Left renal cortex interstitium (tissue), 4 donors: Measurements from ENCODE around the gene CAMKV. TPM values are rescaled to one million over a fixed set of nuclear protein-coding genes. Genes with fewer than 3 reads are reported as not detected.
"Not testable (repeated sequence)": the region's sequence is repeated elsewhere in the genome, so short reads cannot be mapped to it uniquely, and the experiment has no call there.

ENCODE experiments used
- DNase-seq, 4 donors: peaks; one replicate each; pipeline ENCODE4 v3.0.0-alpha.2; 2013; ENCODE audit warnings: low read depth in 4 of 4, low spot score in 2 of 4, missing footprints in 1 of 4
- polyA plus RNA-seq, 4 donors: library from polyadenylated mRNA; unstranded; fragments of 120-200 nt; gene quantifications; one replicate each; pipeline ENCODE4 v1.2.1, GENCODE V29; 2013; ENCODE audit not compliant: insufficient read length in 4 of 4

Gene CAMKV
- polyA plus RNA-seq, 4 donors = 0.08 to 0.43 (median 0.17) TPM

- peak; percentile 84 to 93 (median 88) for DNase-seq
Measured at GRCh38 chr3:49856181-49857005, 13.3 kb downstream of the CAMKV start, which contains the start of gene TRAIP. Gene TRAIP (minus strand): TSS chr3:49856564. CDS start chr3:49856453, 111 bp downstream.

DNA sequence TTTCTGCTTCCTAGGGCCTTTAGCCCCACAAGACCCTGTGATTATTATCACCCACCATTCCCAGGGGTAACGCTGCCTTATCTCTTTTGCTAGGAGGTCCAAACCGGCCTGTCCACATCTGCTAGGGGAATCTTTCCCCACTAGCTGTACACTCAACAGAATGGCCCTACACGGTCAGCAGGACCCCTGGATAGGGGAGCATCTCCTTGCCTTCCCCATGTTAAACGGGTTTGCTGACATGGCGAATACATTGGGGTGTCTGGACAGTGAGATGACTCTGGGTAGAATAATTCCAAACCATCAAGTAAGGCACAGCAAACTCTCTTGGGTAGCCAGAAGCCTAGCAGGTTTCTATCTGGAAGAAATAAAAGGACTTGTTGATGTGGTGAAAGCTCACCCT lies 14.0 kb downstream of the CAMKV start:
- DNase-seq = no peak

GRCh38 chr3:49845694-49846093 lies 24.0 kb downstream of the CAMKV start:
- DNase-seq = no peak

DNA sequence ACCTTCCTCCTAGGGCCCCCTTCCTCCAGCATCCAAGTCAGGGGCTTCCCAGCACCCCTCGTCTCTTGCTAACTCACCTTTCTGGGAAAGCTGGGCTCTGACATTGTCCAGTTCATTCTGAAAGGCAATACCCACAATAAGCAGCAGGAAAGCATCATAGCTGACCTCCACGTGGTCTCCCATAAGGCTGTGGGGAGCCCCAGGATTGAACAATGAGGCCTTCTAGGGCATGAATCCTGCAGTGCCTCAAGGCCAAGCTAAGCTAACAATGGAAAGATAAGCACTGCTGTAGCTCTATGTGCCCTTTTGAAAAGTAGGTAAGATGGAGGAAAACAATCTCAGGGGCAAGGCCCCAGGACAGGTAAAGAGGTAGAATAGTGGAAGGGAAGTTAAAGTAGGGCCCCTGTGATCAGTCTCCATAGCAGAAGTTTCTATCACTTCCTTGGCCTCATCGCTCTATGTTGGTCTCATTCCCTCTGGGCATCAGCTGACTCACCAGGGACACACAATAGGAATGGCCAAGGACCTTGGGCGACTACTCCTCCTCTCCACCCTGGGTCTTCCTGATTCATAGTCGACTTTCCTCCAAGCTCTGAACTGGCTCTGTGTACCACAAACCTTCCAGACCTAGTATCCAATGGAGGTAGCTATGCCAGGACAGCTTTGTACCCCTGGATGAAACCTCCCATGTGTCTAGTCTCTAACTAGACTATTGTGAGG lies 25.1 kb downstream of the CAMKV start:
- no peak for DNase-seq

DNA sequence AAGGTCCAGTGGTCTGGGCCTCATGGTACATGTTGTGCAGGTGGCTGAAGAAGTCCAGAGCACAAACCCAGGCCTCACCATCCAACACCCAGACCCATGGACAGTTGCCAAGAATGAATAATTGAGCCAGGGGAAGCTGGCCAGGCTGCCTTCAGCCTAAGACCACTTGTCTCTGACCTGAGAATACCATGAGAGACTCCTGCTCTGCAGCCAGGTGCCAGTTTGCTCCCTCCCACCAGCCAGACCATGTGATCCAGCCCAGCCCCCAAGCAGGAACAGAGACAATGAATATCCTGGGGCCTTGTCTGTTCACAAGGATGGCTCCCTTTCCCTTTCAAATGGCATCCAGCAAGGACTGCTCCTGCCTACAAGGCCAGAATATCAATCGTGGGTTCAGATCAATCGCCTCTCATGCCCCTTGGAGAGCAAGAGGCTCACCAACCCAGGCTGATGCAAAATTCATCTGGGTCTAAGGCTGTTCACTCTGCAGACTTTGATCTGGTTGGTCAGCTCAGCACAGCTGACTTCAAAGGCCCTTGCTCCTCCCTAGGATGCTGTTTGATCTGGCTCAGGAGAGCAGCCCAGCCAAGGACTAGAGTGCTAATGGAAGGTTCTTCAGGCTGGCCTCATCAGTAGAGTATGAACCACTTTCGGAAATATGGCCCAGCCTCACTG lies 26.7 kb downstream of the CAMKV start:
- DNase-seq = no peak

- DNase-seq = no peak
Measured at GRCh38 chr3:49841806-49842205, 27.9 kb downstream of the CAMKV start.

GRCh38 chr3:49841126-49841696 lies 28.5 kb downstream of the CAMKV start:
- DNase-seq = no peak

- DNase-seq = no peak
Measured at GRCh38 chr3:49840388-49840787, 29.3 kb downstream of the CAMKV start.

DNA sequence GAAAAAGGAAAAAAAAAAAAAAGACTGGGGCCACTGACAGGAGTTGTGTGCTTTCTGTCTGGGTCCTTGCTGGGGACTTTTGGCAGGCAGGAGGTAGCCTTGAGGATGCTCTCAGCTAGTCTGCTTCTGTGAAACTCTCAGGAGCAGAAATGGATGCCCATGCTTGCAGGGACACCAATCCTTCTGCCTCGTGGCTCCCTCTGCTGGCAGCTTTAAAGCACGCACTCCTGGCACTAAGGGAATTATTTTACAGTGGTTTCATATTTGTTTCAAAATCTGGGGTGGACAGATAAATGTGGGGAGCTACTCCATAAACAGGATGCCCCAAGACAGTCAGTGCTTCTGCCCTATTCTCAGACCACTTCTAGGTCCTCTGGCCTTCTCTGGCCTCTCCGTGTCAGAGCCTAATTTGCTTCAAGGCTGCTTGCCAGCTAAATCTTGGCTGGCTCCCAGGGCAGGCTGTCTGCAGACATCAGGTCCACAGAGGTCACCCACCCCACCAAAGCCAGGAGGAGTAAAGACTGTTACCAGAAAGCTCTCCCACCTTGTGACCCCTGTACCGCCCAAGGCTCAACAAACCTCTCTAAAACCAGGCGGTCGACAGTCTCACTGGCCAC lies 30.4 kb downstream of the CAMKV start:
- DNase-seq = peak in 3 of 4 donors; percentile 50 to 73 (median 65)

DNA sequence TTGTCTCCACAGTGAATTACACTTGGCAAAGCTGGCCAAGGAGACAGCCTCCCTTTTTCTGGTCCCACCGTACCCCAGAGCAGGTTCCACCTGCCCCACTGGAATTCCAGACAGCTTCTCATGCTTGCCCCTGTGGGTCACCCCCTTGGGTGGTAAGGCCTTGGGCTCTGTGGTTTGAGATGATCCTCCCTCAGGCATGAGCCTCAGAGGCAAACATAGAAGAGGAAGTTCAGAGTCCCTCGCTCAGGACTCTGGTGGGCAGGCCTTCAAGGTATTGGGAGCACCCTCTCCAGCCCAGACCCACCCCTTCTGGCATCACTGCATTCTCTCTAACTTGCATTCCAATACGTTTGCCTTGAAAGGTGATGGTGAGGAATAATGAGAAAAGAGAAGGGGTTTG lies 38.4 kb downstream of the CAMKV start:
- DNase-seq = no peak

GRCh38 chr3:49826016-49826415 lies 43.7 kb downstream of the CAMKV start:
- no peak for DNase-seq

DNA sequence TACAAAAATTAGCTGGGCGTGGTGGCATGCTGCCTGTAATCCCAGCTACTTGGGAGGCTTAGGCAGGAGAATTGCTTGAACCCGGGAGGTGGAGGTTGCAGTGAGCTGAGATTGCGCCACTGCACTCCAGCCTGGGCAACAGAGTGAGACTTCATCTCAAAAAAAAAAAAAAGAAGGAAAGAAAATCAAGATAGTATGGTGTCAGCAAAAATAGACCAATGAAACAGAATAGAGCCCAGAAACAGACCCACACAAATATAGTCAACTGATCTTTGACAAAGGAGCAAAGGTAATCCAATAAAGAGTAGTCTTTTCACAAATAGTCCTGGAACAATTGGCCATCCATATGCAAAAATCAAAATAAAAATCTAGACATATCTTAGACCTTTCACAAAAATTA lies 46.6 kb downstream of the CAMKV start:
- DNase-seq = not testable (repeated sequence)

DNA sequence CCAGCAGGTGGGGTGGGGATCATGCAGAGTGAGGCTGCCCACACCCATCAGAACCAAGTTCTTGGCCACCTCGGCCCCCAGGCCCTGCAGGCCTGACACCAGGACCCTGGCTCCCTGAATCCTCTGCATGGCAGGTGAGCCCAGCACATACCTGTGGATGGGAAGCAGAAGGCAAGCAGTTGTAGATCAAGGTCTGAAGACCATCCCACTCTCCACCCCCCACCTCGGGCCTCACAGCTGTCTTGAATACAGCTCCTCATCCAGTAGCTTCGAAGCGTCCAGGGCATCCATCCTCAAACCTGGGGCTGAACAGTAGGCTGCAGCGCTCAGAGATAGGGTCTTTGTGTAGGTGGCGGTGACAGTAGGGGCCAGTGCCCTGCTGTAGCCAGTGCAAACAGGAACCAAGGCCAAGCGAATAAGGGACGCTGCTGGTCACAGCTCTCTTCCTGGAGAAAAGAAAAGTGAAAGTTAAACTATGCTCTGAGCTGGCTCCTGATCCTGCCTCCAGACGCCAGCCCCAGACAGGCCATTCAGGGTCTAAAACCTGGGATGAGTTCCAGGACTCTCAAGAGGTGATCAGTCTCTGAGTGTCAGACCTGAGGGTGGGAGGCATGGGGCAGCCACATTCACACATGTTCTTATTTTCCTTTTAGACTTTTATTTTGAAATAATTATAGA lies 56.1 kb downstream of the CAMKV start, which contains the start of gene UBA7:
Gene UBA7 (minus strand): TSS at position 457 of the 678 bp plus-strand sequence. CDS start 166 bp downstream, at position 291.
- no peak for DNase-seq

DNA sequence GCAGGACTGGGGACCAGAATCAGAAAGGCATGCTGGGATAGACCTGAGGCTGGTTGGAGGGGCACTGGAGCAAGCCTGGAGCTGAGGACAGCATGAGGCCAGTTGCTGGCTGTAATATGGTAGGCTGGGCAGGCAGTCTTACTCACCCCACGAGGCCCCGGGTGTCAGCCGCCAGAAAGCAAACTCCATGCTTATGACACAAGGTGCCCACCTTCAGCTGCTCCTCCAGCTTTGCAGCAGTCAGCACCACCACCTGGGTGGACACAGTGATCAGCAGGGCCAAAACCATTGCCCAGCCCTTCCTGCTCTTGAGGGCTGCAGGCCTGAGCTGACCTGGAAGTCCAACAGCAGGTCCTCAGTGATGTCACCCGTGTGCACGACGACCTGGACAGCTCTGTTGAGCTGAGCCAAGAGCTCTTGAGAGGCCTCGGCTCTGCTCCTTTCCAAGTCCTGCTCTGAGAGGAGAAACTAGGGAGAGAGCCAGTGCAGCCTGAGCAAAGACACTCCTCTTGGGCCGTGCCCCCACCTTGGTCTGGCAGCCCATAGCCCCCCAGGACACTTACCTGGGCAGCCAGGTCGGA lies 56.7 kb downstream of the CAMKV start:
- no peak for DNase-seq

Other genes starting within 250 kb of the CAMKV start
- gene APEH, start 195.6 kb downstream of the CAMKV start, polyA plus RNA-seq = 100 to 1,000 TPM; 136 to 159 (median 151) TPM
- 100 to 1,000 TPM; 107 to 397 (median 172) TPM for gene MST1, start 180.4 kb downstream of the CAMKV start, polyA plus RNA-seq
- gene RNF123, start 180.3 kb downstream of the CAMKV start, polyA plus RNA-seq = 10 to 100 TPM; 32.1 to 45.3 (median 39.0) TPM
- 1 to 10 TPM; 1.0 to 2.5 (median 2.1) TPM for gene AMIGO3, start 150.2 kb downstream of the CAMKV start, polyA plus RNA-seq
- 10 to 100 TPM; 11.4 to 19.2 (median 18.1) TPM for gene GMPPB, start 146.0 kb downstream of the CAMKV start, polyA plus RNA-seq
- 10 to 100 TPM; 43.3 to 54.8 (median 53.4) TPM for gene IP6K1, start 83.4 kb downstream of the CAMKV start, polyA plus RNA-seq
- under 1 TPM in 1 of 4 donors, not detected in 3; 0.16 TPM for gene CDHR4, start 70.0 kb downstream of the CAMKV start, polyA plus RNA-seq
- 10 to 100 TPM in 3 of 4 donors, 1 to 10 TPM in 1; 8.8 to 18.4 (median 12.7) TPM for gene INKA1, start 66.6 kb downstream of the CAMKV start, polyA plus RNA-seq
- 10 to 100 TPM; 36.0 to 52.0 (median 39.9) TPM for gene UBA7, start 56.0 kb downstream of the CAMKV start, polyA plus RNA-seq
- gene TRAIP, start 13.3 kb downstream of the CAMKV start, polyA plus RNA-seq = 10 to 100 TPM in 2 of 4 donors, 1 to 10 TPM in 2; 9.4 to 12.7 (median 11.1) TPM
- 1 to 10 TPM; 1.4 to 2.4 (median 2.2) TPM for gene MST1R, start 34.0 kb upstream of the CAMKV start, polyA plus RNA-seq
- gene MON1A, start 59.9 kb upstream of the CAMKV start, polyA plus RNA-seq = 1 to 10 TPM; 7.0 to 9.7 (median 8.7) TPM
- 100 to 1,000 TPM in 3 of 4 donors, 10 to 100 TPM in 1; 82.1 to 197 (median 145) TPM for gene RBM6, start 70.2 kb upstream of the CAMKV start, polyA plus RNA-seq
- 100 to 1,000 TPM; 202 to 421 (median 311) TPM for gene RBM5, start 219.0 kb upstream of the CAMKV start, polyA plus RNA-seq